CD4-positive, alpha-beta T cell treated with Interleukin-2 at 100 ng/mL for 4 hours (primary cell): Measurements from ENCODE around the gene PLXNA2.

Source experiments
- DNase-seq: peaks from one replicate; pipeline ENCODE4 v3.0.0-alpha.2; 2020; ENCODE audit warnings: low spot score

PLXNA2 gene

DNA sequence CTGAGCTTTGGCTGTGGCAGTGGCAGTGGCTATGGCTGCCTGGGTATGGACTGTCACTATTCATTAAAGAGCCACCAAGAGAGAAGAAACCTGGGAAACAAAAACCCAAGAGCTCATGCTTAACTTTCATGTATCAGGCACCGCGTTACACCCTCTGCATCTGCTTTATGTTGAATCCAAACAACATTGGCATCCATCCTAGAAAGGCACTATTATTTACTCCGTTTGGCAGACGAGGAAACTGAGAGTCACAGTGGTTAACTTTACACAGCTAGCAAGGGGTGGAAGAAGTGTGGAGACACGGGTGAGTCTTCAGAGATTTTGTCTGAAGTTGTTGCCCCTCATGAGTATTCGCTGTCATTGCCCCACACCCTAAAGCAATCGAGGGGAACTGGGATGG, 63.8 kb downstream of the PLXNA2 start:
- no peak for DNase-seq

DNA sequence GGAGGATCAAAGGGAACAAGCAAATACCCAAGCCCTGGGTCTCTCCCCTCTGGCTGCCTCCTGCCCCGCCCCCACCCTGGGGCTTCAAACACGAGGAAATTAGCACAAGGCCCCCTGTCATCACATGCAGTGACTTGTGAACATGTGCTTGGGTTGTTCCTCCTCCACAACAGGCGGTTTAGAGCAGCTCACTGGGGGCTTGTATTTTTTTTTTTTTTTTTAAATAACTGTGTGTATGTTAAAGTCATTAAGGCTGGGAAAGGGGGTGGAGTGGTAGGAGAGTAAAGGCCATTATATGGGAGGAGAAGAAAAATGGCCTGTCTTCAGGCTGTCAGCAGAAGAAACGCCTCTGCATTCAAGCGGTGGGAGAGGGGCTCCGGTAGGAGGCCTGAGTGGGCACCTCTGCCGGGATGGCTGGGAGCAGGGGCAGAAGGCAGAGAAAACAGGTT, 64.2 kb downstream of the PLXNA2 start:
- DNase-seq = no peak

DNA sequence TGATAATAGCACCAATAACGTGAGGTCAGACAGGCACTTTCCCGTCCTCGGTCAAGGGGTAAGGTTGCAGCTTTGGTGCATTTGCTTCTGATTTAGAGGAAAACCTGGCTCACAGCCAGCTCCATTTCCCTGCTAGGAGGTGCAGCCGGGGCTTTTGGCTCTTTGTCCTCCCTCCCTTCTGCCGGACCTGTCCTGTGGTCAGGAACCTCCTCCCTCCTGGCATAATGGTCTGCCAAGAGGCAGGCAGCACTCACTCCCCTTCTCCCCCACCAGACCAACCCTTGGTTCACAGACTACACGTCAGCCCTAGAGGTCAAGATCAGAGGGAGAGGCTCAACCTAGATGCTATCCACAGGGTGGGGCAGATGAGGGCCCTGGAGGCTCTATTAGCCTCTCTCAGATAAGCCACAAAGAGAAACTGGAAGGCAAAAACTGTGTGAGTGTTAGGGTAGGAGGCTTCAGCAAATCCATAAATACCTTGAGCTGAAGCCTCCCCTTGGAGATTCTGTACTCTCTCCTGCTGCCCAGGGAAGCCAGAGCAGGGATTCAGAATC, 64.8 kb downstream of the PLXNA2 start:
- no peak for DNase-seq

DNA sequence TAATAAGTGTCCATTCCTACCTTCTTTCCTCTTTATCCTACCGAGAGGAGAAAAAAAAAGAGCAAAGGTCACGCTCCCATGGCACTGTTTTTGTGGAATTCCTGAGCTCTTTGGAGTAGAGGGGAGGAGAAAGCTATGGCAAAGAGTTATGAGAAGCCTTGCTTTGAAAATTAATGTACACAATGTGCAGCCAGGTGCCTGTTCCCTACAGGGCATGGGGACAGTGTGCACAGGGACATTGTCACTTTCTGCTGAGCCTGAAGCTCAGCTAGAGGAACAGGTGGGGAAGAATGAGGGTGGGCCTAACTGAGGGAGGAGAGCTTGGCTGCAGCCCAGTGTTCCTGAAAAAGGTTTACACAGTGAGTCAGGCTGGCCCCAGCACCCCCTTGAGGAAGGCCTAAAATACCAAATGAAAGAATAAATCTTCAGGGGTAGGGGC, 66.1 kb downstream of the PLXNA2 start:
- no peak for DNase-seq

DNA sequence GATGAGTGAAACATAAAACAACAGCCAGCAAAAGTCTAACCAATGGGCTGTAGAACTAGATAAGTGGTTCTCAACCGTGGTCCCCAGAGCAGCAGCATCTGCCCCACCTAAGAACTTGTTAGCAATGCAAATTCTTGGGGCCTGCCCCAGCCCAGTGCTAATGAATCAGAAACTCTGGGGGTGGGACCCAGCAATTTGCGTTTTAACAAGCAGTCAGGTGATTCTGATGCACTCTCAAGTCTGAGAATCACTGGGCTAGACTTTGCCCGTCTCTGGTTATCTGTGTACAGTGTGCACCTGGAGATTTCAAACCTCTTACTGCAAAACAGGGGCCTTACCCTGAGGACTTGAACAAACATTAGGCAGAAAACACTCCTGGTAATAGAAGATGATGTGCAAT, 66.5 kb downstream of the PLXNA2 start:
- DNase-seq = no peak

DNA sequence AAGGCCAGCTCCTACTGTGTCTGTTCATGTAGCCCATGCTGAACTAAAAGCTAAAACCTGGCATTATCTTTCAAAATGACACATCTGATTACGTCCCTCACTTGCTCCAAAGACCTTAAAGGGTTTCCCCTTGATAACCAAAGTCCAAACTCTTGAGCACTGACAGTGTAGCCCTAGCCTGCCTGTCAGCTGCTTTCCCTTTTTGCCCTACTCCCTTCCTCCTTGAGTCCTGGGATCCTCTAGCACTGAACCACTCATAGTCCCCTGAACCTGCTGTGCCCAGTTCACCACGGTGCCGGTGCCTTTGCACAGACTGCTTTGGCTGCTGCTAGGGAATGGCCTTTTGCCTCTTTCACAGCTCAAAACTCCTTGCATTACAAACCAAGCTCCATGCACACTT, 67.5 kb downstream of the PLXNA2 start:
- DNase-seq = no peak

DNA sequence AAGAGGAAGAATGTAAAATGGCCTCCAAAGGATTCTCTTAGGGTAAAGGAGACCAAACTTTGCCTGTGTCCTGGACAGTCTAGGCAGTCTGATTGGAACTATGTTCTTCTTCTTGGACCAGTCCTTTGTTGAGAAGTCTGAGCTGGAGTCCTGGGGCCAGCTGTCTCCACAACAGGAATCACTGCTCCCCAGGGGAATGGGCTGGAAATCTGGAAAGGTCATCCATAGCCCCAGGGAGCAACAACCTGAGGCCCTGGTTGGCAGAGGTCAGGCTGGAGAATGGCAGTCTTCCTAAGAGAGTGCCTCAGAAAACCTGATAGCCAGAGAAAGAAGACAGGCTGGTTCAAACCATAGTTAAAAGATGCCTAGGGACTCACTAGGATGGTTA, 68.7 kb downstream of the PLXNA2 start:
- no peak for DNase-seq

DNA sequence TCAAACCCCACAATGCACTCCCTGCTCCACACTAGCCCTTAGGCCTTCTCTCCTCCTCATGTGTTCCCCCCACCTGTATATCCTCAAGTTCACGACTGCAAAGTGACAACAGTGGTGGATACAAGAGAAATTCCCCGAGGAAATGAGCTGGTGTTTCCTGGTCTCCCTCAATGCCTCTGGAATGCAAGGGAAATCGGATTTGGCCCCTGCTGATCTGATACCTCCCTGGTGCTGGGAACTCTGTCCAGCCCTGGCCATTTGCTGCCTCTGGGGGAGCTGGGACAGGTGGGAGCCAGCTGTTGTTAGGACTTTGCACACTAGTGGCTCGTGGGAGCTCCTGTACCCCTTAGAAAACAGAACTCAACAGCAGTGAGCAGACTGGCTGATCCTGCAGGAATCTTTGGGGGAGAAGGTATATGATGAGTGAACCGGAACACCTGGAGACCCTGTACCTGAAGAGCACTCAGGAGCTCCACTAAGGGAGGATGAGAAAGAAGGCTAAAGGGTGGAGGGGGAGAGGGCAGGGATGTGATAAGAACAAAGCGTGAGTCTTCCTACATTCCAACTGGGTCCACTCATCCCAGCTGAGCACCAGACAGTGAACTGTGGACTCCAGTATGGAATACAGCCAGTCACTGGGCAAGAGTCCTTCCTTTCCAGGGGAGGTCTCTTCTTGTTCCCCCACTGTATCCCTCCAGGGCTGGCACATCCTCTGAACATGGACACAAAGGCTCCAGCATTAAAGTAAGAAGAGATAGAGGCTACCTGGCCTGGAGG, 69.3 kb downstream of the PLXNA2 start:
- DNase-seq = no peak

DNA sequence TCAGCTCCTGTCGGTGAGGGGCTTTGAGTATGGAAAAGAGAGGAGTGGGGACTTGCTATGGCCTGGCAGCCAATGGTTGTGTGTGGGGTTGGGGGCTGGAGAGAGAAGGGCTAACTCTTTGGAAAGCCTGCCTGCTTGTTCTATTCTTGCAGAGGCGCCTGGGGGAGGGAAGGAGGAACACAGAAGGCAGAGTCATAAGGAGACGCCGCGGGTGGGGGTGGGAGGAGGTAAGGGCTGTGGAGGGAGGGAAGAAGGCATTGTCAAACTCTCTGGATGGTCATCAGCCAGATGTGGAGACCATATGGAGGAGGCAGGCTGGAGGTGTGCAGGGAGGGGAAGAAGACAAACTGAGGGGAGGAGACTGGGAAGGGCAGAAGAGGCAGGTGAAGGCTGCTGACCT, 70.0 kb downstream of the PLXNA2 start:
- no peak for DNase-seq

DNA sequence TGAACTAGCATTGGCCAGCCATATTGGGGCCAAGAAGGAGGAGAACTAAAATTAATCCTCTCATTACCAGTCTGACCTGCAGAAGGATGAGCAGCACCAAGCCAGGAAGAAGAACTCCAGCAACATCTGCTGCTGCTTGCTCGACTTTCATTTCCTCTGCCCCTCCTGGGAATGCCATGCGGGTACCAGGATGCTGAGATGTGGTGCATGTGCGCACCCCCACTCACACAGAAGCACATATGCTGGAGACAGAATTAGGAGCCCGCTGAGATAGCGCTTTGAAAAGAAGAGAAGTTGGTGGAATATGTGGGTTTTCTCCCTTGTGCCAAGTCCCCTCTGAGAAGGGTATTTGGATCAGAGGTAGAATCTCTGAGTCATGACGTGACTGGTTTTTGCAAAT, 70.4 kb downstream of the PLXNA2 start:
- no peak for DNase-seq

DNA sequence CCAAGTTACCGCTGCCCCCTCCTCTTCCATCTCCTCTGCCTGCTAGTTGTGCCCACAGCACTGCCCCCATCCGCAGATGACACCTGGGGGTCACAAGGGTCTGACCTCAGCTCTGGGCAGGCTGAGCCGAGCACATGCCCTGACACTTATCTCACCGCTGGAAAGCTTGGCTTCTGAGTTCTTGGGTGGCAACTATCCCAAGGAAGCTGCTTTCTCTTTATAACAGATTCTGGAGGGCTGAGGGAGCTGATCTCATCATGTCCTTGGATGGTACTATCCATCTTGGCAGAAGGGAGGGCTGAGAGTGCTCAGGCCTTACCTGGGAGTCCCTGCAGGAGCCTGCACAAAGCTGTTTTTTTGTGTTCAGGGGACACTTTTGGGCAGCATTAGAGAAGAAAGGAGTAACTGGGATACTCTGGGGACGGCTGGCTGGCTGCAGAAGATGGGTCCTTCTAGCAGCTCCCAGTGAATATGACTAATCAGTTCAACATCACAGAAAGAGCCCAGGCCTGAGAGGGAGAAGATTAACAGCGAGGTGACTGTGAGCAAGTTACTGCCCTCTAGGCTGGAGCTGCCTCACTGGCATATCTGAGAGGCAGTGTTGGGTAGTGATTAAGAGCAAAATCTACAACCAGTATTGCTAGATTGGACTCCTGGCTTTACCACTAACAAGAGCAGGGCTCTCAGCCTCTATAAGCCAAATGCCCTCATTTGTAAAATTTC, 71.6 kb downstream of the PLXNA2 start:
- DNase-seq = no peak

DNA sequence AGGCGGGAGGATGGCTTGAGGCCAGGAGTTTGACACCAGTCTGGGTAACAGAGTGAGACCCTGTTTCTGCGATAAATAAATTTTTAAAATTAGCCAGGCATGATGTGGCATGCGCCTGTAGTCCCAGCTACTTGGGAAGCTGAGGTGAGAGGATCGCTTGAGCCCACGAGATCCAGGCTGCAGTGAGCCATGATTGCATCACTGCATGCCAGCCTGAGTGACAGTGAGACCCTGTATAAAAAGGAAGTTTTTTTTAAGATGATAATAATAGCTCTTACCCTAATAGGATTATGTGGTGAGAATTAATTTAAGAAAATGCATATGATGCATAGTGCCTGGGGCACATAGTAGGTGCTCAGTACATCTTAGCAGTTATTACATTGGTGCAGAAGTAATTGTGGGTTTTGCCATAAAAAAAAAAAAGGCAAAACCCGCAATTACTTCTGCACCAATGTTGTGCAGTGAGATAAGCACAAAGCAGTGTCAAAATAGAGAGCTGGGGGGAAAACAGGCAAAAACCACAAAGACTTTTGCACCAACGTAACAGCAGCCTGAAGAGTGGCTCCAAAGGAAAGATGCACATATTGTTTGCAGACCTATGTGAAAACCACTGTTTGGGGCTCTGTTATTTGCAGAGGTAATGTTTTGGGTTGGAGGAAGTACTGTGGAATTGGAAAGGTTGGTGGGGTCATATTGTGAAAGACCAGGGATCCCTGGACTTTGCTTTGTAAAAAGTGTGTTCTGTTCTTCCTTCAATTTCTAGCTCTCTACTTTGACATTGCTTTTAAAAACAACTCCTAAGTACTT, 72.4 kb downstream of the PLXNA2 start:
- no peak for DNase-seq

DNA sequence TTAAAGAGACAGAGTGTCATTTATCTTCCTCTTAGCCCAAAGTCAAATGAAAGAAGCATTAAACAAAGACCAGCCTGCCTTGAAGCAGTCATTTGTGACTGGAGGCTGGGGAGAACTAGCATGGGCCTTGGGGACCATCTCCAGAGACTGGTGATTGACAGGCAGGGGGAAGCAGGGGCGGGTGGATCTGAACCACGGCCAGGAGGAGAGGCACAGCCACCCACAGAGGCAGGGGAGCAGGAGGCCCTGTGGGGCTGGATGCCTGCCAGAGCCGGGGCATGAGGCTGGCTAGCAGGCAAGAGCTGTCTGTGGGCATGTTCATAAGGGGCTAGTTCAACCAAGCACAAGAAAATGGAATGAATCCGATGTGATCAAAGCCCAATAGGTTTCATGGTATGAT, 73.9 kb downstream of the PLXNA2 start:
- no peak for DNase-seq

DNA sequence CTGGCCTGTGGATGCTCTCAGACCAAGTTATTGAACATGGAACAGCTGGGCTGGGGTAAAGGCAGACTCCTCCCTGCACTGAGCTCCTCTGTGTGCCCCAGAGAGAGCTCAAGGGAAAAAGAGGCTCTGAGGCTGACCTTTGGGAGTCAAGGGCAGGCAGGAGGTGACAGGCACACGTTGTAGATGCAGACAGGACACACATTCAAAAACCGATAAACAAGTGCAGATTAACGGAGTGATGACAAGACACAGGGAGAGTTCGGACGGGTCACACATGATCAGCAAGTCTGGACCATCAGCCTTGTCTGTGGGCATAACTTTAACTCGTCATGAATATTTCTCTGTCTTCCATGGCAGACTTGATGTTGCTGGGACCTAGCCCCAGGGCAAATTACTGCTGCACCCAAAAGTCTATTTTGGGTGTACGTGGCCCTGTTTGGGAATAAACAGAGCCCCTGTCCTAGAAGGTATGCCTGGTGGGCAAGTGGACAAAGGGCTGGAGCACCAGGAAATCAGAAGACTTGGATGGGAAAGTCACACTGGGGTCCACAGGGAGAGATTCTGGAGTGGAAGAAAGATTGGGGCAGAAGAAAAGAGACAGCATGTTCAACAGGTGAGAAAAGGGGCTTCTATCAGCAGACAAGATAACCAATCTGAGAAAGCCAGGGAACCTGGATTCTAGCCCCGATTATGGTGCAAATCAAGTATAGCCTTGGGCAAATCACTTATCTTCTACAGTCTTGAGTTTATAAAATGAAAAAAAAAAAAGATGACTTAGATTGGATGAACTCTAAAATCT, 74.9 kb downstream of the PLXNA2 start:
- no peak for DNase-seq

DNA sequence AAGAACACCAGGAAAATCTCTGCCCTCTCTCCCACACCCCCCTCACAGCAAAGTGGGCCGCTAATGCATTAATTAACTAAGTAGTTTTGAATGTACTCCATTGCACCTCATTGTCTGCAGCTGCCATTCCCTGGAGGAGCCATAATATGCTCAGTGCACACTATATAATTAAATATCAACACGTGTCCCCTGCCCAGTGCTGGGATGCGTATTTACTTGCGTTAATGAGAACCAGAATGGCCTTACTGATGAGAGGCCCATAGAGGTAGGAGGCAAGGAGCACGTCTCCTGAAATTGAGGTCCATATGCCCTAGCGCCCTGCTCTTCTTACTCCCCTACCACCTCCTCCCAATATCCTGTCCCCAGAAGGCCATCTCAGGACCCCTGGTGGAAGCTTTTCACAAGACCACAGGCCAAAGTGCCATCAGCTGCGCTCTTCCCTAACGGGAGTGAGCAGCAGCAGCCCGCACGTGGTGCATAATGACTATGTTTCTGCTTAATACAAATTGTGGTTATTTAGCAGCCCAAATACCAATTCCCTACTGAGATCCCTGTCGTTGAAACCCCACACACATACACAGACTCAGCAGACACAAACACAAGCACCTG, 76.8 kb downstream of the PLXNA2 start:
- no peak for DNase-seq

DNA sequence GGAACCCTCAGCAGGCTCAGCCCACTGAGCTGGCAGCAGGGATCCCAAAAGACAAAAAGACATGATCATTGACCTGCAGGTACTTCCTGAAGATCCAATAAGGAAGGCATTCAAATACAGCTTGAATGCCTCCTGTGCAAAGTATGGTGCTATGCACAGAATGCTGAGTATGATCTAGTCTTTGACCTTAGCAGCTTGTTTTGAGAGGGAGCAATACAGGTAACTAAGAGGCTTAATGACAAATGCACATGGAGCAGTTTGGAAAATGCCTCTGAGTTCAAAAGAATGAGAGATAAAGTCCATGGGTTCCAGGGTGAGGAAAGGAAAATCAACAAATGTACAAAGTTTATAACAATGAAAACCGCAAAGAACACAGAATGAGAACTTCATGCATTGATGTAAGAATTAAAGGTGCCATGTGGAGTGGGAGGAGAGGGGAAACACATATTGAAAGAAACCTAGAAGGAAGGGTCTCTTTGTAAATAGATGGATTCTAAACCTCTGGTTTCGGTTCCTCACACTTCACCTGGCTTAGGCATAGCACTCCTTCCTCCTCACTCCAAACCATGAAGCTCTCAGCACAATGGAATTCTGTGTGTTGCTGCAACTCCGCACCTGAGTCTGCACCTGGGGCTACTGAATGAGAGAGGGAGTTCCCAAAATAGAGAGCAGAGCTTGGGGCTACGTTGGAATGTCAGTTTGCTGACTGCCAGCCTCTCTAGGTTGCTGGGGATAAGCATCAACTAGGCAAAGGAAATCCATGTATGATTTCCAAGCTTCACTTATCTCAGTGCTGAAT, 77.6 kb downstream of the PLXNA2 start:
- DNase-seq = no peak

DNA sequence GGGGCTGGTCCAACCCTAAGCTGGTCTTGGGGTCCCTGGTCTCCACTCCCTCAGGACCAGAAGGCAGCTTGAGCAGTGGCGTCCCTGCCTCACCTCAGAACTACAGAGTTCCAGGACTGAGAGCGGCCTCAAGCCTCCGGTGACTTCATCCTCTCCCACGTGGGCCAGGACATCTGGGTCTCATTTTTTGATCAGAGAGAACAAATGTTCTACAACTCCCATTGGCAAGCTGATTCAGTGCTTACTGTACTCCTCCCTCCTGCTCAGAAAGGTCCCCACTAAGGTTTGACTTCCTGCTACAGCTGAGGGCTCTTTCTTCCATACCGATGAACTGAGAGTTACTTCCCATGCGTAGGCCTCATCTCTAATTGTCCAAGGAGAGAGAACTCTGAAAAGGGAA, 78.5 kb downstream of the PLXNA2 start:
- DNase-seq = no peak

DNA sequence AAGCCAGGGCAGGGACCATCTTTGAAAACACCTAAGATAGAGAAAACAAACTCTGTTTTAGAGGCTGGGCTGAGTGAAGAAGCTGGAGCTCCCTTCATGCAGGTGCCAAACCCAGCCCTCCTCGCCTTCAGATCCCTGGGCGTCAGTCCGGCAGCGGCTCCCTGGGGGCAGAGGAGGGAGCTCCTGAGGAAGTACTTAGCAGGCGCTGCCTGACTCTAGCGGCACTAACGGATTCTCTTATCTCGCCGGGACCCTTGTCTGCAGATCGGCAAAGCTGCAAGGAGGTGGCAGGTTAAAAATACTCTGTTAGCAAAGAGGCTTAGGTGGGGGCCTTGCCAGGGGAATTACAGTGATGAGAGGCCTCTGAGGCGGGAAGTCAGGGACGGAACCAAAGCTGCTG, 79.6 kb downstream of the PLXNA2 start:
- DNase-seq = no peak

DNA sequence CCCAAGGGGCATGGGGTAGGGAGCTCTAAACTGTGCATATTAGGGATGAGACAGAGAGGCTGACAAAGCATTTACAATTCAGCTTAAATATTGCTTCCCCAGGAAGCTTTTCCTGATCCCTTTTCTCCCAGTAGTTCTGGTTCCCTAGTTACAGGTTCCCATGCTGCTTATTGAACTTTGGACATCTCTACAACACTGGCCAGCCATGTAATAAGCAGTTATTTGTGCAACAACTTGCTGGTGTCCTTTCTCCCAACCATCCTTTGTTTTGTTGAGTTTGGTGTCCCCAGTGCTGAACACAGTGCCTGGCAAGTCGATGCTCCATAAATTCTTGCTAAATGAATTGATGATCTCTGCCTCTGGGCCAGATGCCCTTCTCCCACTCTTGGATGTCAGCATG, 80.6 kb downstream of the PLXNA2 start:
- DNase-seq = no peak

DNA sequence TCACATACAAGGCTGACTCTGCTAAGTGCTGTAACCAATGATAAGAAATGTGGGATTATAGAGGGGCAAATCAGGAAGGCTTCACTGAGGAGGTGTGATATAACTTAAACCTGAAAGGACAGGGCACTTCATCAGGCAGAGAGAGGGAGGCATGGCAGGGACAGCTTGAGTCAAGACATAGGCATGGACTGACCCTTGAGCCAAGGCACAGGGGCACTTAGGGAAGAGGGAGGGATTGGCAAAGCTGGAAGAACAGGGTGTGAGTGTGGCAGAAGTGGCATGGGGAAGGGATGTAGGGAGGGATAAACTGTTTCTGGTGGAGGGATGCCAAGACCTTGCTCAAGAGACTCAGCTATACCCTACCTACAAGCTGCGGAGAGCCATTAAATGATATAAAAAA, 81.3 kb downstream of the PLXNA2 start:
- DNase-seq = no peak
